NCI-H146 (cell line): Measurements from ENCODE around the gene MYMX.
"Not testable (repeated sequence)": the region's sequence is repeated elsewhere in the genome, so short reads cannot be mapped to it uniquely, and the experiment has no call there.

Experiments used
- DNase-seq: peaks from one replicate; lab custom pipeline; 2025; lab: John Stamatoyannopoulos, UW

The MYMX gene

DNA sequence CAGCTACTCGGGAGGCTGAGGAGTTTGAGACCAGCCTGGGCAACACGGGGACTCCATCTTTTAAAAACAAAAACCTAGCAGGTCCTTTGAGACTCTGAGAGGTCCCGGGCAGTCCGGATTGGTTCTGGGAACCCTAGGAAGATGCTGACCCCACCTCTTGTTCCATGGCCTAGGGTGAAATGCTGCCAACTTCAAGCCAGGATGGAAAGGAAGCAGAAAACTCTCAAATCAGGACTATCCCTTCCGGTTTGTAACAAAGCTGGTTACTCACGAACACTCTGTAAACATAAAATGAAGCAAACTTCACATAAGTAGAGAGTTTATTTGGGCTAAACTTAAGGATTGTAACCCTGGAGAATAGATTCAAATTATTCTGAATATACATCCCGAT is 30.1 kb upstream of the MYMX start:
- no peak for DNase-seq

DNA sequence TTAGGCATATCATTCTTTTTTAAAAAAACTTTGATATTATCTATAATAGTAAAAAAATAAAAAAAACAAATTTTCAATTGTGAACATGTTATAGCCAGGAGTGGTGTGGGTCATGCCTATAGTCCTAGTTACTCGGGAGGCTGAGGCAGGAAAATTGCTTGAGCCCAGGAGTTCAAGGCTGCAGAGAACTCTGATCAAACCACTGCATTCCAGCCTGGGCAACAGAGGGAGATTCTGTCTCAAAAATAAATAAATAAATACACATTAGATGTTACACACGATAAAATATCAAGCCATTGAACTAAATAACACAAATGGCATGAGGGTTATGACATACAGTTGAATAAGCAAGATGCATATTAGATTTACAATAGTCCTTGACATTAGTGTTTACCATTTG is 27.9 kb upstream of the MYMX start:
- DNase-seq, result no peak

GRCh38 chr6:44189257-44189656 is 27.5 kb upstream of the MYMX start:
- DNase-seq, result no peak

DNA sequence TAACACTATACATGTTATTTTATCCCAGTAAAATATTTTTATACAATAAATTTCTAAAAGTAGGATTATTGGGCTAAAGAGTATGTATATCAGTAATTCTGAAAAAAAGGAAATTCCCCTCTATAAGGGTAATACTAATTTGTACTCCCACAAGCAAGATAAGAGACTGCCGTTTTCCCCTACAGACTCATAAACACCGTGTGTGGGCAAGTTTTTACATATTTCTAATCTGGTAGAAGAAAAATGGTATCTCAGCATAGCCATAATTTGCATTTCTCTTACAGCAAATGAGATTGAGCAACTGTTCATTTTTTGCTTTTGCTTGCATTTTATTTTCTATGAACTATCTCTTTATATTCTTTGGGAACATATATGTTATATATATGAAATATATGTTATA is 26.0 kb upstream of the MYMX start:
- DNase-seq, result no peak

DNA sequence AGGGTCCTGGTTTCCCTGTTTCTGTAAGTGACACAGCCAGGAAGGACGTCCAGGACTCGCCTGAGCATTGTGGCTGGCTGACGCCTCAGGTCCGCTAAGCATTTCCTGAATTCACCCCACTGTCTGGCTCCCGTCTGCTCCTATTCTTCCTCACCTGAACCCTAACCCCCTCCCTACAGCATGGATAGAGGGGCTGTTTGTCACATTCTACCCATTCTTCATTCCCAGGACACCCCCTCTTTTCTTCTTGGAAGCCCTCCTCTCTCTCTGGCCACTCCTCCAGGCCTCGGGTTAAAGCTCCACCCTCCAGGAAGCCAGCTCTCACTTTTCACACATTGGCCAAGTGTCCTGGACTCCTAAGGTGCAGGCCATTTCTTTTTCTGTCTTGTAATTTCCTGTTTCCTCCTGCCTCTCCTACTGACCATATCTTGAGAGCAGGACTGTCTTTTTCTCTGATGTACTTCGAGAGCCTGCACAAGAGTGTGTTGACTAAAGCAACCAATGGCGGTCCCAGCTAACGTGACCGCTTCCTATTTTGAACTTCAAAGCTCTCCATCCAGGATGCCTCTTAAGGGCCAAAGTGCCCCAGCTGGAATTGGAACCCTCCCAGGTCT is 24.2 kb upstream of the MYMX start:
- DNase-seq, result peak; percentile 58

DNA sequence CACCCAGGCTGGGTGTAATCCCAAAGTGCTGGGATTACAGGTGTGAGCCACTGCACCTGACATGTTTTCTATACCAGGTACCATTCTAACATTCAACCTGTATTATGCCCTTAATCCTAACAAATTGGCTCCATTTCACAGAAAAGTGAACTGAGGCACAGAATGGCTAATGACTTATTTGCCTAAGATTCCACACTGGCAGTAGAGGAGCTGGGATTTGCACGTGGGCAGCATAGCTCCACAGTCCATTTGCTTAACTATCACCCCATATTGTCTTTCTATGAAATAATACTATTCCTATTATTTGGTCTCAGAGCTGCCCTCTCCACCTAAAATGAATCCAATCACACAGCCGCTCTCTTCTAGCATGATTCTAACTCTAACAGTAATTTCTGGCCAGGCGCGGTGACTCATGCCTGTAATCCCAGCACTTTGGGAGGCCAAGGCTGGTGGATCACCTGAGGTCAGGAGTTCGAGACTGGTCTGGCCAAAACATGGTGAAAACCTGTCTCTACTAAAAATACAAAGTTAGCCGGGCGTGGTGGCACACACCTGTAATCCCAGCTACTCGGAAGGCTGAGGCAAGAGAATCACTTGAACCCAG is 23.3 kb upstream of the MYMX start:
- no peak for DNase-seq

- DNase-seq, result no peak
Observed at GRCh38 chr6:44194326-44194725, 22.4 kb upstream of the MYMX start.

DNA sequence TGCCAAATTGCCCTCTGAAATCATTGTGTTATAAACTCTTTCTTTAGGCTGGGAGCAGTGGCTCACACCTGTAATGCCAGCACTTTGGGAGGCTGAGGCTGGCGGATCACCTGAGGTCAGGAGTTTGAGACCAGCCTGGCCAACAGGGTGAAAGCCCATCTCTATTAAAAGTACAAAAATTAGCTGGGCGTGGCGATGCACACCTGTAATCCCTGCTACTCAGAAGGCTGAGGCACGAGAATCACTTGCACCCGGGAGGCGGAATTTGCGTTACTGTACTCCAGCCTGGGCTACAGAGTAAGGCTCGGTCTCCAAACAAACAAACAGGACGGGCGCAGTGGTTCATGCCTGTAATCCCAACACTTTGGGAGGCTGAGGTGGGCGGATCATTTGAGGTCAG is 20.4 kb upstream of the MYMX start:
- not testable (repeated sequence) for DNase-seq

DNA sequence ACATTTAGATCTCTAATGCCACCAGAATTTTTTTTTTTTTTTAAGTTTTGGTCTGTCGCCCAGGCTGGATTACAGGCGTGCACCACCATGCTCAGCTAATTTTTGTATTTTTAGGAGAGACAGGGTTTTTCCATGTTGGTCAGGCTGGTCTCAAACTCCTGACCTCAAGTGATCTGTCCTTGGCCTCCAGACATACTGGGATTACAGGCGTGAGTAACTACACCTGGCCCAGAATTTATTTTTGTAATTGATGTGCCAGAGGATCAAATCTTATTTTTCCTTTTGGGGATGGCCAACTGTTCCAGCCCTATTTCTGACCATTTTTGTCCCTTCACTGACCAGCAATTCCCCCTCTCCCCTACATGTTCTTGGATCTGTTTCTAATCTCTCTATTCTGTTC is 18.0 kb upstream of the MYMX start:
- no peak for DNase-seq

GRCh38 chr6:44199883-44200282 is 16.8 kb upstream of the MYMX start:
- no peak for DNase-seq

DNA sequence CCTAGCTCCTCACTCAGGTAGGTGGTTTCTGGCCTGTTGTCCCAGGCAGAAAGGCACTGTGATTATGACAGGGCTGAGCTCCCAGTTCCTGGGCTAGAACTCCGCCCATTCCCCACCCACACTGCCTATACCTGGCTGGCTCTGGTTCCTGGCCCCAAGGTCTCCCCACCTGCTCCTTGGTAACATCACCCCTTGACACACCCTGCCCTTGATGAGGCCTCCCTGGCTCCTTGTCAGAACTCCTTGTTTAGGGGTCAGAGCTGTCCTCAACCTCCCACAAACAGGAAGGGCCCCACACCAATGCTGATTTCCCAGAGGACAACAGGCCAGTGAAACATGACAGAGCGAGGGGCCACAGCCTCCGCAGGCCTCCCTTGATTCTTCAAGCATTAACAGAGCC is 15.5 kb upstream of the MYMX start:
- no peak for DNase-seq

- DNase-seq, result no peak
Observed at GRCh38 chr6:44201638-44202303, 15.0 kb upstream of the MYMX start.

GRCh38 chr6:44202332-44202971 is 14.3 kb upstream of the MYMX start:
- no peak for DNase-seq

- no peak for DNase-seq
Observed at GRCh38 chr6:44202972-44203750, 13.6 kb upstream of the MYMX start.

DNA sequence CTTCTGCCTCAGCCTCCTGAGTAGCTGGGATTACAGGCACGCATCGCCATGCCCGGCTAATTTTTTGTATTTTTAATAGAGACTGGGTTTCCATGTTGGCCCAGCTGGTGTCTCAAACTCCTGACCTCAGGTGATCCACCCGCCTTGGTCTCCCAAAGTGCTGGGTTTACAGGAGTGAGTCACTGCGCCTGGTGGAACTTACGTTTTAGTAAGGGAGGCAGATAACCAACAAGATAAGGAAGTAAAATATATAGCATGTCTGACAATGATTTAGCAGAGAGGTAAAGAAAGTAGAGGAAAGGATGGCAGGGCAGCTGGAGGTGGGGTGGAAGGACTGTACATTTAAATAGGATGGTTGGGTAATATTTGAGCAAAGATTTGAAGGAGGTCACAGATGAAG is 12.8 kb upstream of the MYMX start:
- DNase-seq, result no peak

- no peak for DNase-seq
Observed at GRCh38 chr6:44207966-44208365, 8.8 kb upstream of the MYMX start.

GRCh38 chr6:44211284-44211683 is 5.4 kb upstream of the MYMX start:
- DNase-seq, result no peak

- no peak for DNase-seq
Observed at GRCh38 chr6:44214307-44214706, 2.4 kb upstream of the MYMX start.

- no peak for DNase-seq
Observed at GRCh38 chr6:44217332-44218143, 812 bp downstream of the MYMX start.

DNA sequence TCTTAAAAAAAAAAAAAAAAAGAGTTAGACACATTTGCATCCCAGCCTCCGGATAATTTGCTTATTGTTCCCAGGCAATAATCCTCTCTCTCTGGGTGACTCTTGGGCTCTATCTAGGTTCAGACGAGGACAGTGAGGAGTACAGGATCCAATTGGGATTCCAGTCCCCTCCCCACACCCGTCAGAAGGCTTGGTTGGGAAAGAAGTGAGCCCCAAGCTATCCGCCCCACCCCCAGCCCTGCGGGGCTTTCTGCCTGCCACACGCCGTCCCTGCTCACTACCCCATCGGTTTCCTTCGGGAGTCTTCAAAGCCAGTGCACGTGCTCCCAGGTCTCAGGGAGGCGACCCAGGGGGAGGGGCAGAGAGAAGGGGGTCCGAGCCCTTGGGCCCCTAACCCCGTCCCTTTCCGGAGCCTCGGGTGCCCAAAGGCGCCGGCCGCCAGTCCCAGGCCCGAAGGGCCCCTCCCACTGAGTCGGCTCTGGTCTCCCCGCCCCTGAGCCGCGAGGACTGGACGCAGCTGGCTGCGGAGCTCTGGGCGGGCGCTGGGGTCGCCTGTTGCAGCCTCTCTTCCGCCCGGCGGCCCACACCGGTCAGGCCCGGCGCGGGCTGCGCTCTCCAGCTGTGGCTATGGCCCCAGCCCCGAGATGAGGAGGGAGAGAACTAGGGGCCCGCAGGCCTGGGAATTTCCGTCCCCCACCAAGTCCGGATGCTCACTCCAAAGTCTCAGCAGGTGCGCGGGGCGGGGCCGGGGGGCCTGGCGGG is 2.5 kb downstream of the MYMX start:
- DNase-seq, result peak; percentile 93
